Cerebellar nuclear complex (tissue), 1 donor: ENCODE results near the gene ADD3.

ENCODE experiments used
- DNase-seq, 2 experiments: peaks; one replicate each; lab custom pipeline; 2025; lab: John Stamatoyannopoulos, UW

The ADD3 gene

DNA sequence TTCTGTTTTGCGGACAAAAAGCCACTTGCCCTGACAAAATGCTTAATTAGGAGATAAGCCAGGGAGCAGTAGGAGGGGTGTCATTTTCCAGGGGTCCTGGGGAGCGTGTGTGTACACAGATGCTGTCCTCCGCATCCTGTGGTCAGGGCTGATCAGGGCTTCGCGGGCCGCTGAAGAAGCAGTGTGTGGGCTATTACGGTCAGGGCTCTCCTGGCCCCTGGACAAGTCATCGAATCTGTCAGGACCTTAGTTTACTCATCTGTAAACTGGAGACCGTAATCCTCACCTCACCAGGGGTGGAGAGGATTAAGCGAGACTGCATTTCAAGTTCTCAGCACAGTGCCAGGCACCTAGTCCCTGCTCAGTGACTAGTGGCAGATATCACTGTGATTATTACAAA, 173.7 kb downstream of the ADD3 start:
- DNase-seq, result no peak

DNA sequence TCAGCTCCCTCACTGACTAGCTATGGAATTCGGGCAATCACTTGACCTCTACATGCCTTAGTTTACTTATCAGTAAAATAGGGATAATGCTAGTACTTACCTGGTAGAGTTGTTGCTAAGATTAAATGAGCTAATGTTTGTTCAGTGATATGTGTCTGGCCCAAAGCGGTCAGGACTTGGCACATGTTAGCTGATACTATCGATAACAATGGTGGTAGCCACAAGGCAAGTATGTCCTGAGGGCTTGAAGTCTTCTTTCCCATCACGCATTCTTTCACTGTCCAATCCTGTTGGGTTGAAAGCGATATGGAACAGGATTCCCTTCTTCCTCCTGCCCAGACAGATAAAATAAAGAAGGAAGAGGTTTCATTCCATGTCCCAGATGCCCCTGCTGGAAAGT, 174.1 kb downstream of the ADD3 start:
- DNase-seq, result no peak

DNA sequence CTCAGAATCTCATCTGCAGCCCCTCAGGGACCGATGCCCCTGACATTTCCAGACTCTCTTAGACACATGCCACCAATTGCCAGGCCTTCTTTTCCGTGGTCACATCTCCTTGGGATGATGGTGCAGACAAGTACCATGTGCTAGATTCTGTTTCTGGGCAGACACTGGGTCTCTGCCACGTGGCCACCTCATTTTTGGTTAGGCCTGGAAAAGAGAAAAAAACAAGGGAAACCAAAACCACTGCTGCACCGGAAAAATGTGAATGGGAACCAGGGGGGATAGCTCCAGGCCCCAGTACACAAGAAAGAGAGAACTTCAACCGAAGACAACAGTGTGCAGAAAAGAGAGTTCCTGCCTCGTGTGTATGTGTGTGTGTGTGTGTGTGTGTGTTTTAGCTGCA, 176.6 kb downstream of the ADD3 start:
- DNase-seq, result no peak
